HG02943 (cell line): Measurements from ENCODE around the gene SETD4.
"Not testable (repeated sequence)": the region's sequence is repeated elsewhere in the genome, so short reads cannot be mapped to it uniquely, and the experiment has no call there.

Source experiments
- ATAC-seq: cut with Tn5 transposase; IDR thresholded peaks from one replicate; pipeline ENCODE4 v1.9.1; 2021; ENCODE audit warnings: mild to moderate bottlenecking, low read depth, moderate library complexity; ENCODE audit not compliant: unreplicated experiment

Gene SETD4

DNA sequence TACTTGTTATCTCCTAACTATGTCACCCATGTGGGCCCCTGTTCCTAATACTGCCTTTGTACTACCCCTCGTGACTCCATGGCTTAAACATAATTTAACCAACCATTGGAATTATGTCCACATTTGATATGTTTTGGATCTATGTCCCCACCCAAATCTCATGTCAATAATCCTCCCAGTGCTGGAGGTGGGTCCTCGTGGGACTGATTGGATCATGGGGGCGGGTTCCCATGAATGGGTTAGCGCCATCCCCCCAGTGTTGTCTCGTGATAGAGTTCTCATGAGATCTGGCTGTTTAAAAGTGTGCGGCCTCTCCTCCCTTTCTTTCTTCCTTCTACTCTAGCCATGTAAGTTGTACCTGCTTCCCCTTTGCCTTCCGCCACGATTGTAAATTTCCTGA lies 19.3 kb upstream of the SETD4 start:
- no peak for ATAC-seq

DNA sequence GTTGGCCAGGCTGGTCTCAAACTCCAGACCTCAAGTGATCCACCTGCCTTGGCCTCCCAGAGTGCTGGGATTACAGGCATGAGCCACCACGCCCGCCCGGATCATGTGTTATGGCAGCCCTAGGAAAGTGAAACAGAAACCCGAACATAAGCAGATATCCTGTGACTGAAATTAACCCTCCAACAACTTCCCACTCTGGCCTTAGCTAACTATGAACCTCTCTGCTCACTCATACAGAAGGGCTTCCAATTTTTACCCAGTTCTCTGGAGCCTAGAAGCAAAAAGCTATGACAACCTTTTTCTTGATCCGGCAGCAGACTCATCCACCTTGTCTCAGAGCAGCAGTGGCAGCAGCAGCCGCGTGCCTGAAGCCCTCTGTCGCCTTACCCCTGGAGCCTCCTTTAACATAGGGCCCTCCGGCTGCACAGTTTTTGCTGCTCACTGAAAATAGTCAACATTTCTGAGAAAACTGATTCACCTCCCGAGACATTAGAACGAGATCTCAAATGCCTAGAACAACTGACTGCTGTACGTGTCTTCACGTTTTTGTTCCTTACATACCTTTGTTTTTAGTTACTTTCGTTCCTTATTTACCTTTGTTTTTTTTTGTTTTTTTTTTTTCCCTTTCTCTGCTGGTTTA lies 18.8 kb upstream of the SETD4 start:
- no peak for ATAC-seq

DNA sequence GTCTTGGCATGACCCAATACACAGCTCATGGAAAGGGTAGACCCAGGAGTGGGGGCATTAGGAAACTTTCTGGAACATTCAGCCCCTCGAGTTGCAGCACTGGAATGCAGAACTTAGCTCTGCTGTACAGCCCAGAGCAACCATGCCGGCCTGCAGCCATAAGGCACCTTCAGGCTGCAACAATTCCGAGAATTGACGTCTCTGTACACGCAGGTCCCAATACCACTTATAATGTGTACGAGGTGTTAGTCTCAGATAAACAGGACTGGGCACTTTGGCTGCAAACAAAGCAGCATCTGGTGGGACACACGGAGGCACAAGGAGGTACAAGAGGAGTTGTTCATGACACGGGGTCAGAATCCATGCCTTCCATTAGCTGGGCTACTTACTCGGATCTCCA lies 17.4 kb upstream of the SETD4 start:
- no peak for ATAC-seq

DNA sequence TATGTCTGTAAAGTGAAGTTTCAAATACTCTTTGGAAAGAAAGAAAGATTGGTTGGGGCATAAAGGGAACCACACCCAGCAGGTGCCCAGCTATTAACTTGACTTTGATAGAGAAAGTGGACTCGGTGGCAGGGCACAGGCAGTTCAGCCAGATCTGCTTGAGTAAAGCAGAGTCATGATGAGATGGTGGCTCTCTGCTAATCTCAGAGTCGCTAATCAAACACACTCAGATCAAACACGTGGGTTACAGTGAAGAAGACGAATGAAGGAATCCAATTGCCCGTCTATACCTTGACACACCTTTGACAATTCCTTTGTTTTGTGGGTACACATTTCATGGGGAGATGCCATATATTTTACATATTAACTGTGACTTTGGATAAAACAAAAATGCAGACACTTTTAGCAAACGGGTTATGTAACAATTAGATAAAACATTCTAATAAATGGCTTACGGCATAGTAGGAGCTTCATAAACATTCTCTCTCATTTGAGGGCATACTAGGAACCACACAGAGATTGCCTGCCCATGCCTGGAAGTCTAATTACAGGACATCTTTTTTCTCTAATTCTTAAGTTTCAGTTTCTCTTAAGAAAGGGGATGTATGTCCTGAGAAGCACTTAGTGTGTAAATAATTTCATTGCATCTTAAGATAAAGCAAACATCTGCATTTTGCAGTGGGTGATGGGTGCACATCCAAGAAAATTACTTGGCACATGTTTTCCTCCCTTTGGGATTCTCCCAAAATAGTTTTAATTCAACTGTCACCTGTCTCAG lies 16.7 kb upstream of the SETD4 start:
- ATAC-seq, result no peak

DNA sequence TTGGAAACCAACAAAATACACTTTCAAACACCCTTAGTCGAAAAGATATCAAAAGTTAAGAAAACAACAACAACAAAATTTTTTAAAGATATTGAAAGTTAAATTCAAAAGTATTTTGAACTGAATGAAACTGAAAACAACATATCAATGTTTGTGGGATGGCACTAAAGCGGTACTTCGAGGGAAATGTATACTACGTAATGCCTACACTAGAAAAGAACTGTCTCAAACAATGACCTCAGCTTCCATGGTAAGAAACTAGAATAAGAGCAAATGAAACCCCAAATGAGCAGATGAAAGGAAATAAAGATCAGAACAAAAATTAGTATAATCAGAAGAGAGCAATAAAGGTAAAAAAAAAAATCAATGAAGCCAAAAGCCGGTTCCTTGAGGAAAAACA lies 15.6 kb upstream of the SETD4 start:
- ATAC-seq, result no peak

DNA sequence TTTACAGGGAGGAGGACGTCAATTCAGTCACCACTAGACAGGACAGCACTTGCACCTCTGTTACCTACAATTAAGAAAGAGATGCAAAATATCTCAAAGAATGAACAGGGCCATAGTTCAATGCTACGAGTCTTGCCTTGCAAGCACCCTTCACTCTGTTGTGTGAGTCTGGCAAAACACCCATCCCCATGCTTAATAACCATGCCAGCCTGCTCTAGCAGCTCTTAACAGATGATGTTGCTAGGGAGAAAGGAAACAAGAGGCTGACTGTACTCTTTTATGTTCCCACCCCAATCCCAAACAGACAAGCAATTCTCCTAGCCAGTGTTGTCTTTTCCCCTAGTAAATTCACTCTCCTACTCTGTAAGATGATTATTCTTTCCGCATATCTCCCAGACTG lies 14.8 kb upstream of the SETD4 start:
- ATAC-seq, result no peak

DNA sequence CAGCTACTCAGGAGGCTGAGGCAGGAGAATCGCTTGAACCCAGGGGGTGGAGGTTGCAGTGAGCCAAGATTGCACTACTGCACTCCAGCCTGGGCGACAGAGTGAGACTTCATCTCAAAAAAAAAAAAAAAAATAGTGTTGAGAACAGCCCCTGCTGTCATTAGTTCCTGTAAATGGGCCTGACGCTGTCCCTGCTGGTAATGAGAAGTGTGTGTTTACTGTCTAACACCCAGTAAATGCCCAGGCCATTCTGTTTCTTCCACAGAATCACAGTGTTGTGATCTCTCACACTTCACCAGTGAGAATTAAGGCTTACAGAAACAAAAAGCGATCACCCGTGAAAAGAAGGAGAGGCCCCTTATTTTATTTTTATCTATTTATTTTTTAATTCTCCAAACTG lies 13.6 kb upstream of the SETD4 start:
- ATAC-seq, result not testable (repeated sequence)

DNA sequence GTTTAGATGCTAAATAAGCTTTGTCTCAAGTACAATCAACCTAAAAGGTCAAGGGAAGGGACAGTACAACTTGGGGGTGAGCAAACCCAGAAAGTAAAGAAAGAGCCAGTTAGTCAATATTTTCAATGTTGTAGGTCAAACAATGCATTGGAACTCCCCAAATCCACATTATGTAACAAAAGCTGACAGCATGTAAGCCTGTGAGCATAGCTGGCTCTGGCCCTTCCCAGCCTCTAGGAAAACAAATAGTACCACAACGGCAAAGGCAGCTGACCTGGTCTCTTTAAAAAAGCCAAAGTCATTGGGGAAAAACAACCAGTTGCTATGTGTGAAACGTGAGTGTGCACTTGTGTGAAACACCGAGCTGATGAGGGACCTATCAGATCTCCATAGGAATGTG lies 12.9 kb upstream of the SETD4 start:
- no peak for ATAC-seq

DNA sequence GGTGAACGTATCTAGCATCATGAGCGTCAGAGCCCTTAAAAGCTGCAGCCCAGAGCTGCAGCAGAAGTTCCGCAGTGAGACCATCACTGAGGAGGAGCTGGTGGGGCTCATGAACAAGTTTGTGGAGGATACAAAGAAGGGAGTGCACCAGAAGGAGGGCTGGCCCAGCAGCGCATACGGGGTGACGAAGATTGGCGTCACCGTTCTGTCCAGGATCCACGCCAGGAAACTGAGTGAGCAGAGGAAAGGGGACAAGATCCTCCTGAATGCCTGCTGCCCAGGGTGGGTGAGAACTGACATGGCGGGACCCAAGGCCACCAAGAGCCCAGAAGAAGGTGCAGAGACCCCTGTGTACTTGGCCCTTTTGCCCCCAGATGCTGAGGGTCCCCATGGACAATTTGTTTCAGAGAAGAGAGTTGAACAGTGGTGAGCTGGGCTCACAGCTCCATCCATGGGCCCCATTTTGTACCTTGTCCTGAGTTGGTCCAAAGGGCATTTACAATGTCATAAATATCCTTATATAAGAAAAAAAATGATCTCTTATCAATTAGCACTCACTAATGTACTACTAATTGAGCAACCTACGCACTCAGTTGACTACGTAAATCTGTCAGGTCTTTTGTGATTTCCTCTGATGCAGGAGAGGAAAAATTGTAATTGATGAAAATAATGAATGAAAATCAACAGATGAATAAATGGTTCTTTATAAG lies 12.3 kb upstream of the SETD4 start:
- ATAC-seq, result no peak

DNA sequence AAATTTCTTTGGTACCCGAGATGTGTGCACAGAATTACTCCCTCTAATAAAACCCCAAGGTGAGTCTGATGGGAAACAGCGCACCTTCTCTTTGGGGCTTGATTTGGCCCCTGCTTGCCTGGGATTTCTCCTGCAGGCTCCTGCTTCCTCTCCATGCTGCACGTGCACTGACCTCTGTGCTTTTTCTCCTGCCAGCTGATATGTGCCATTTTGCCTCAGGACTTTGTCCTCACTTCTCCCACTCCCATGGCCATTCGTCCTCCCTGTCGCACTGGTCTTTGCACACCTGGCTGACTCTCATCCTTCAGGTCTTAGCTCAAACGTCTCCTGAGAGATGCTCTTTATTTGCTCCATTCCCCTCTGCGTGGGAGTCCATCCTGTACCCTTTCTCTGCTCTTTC lies 10.7 kb upstream of the SETD4 start:
- ATAC-seq, result no peak

DNA sequence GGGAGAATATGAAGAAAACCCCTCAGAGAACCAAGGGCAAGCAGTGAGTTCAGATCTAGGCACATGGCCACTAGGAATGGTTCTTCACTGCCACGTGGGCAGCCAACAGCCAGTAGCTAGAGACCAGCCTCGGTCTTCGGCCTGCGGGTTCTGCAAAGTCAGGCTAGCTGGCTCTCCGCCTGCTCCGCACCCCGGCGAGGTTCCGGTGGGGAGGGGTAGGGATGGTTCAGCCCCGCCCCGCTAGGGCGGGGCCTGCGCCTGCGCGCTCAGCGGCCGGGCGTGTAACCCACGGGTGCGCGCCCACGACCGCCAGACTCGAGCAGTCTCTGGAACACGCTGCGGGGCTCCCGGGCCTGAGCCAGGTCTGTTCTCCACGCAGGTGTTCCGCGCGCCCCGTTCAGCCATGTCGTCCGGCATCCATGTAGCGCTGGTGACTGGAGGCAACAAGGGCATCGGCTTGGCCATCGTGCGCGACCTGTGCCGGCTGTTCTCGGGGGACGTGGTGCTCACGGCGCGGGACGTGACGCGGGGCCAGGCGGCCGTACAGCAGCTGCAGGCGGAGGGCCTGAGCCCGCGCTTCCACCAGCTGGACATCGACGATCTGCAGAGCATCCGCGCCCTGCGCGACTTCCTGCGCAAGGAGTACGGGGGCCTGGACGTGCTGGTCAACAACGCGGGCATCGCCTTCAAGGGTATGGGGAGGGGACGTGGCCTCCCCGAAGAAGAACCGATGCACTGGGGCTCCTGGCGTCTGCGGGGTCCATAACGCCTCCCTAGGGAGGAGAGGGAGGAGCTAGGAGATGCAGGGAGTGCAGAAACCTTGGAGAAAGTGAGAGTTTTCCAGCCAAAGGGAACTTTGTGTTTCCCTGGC lies 9.6 kb upstream of the SETD4 start, which contains the start of gene CBR1:
Gene CBR1 (plus strand): TSS at position 312 of the 871 bp plus-strand sequence. CDS start 92 bp downstream, at position 404.
- peak; percentile 96 for ATAC-seq

DNA sequence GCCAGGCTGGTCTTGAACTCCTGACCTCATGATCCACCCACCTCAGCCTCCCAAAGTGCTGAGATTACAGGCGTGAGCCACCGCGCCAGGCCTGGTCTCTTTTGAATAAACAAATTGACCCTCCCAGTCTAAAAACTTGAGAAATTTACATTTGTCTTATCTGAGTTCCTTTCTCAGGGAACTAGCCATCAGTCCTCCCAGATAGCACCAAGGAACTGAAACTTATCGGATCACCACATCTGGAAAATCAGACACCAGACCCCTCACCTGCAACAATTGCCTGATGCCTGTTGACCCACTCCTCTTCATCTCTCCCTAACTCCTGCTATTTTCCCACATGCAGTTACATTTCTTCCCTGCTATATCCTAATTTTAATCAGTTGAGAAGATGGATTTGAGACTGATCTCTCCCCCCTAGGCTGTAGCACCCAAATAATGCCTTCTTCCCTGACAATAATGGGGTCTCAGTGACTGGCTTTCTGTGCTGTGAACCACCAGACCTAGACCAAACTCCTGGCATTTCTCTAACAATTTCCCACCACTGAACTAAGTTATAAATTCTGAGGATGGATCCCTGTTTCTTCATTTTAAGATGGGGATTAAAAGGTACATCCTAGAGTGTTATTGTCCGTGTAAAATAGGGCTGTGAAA lies 8.5 kb upstream of the SETD4 start:
- ATAC-seq, result no peak

DNA sequence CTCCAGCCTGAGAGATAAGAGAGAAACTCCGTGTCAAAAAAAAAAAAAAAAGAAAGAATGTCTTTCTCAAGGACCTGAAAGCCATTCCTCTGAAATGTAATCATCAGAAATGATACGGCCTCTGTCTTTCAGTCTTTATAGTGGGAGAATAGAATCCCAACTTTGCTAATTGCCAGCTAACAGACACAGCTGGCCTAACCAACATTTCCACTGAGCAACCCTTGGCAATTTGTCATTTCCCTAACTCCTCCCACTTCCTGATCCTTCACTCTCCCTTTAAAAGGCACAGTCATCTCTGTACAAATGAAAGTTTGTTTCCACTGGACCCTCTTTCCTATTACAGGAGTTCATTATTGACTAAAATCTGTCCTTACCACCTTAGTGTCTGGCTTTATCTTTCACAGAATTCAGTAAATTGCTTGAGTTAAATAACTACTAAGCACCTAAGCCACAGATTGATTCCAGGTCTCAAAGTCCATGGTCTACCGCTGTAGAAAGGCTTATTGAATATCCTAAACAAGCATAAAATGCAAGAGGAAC lies 5.2 kb upstream of the SETD4 start:
- no peak for ATAC-seq

DNA sequence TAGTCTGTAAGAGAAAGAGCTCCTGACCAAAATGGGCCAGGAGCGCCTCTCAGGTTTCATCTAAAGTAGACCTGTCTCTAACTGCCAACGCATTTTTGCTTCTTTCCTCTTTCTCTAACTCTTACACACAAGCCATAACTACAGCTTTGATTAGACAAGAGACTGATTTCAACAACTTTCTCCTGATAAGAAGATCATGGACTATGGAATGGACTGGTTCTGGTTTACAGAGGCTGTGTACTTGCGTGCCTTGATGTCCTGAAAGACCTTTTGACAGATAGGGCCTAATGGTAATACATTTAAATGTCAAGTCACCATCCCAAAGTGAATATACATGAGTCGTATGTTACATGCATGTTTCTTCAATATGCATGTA lies 3.7 kb upstream of the SETD4 start:
- no peak for ATAC-seq

DNA sequence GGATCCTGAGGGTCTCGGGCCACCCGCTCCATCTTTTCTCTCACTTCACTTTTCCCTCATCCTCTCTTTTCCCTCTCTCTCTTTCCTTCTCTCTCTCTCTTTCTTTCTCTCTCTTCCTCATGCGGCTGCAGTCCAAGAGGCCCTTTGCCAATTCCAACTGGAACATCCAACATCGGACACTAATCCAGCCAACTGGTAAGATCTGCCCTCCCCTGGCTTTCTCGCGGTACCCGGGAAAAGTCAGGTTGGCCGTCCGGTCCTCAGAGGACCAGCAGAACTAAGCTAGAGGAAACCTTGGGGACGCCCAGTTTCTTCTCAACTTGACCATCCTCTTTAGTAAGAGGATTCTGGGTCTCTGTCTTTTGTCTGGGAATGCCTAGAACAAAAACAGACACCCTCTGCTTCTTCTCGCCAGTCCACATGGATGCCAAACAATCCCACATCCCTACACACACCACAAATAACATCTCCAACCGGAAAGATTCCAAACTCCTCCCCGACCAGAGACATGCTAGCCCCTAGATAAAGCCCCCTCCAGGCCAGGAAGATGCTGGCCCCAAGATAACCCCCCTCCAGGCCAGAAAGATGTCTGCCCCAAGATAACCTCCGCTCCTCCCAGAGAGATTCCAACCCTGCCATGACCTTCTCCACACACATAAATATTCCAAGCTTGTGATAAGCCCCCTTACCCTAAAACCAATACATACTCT lies 3.2 kb upstream of the SETD4 start:
- no peak for ATAC-seq

DNA sequence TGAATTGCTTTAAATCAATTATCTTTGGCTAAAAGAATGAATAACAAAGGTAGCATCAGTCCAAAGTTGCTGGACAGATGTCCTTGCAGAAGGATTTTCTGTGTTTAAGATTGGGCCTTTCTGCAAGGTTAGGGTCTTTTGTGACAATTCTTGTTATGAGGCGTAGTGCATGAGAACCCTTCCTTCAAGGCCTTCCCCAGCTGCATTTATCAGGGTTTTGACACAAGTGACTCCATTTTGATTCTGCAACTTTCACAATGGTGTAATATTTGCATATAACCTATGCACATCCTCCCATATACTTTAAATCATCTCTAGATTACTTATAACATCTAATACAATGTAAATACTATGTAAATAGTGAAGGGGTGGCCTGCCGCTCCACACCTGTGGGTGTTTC lies 1.1 kb upstream of the SETD4 start:
- no peak for ATAC-seq

DNA sequence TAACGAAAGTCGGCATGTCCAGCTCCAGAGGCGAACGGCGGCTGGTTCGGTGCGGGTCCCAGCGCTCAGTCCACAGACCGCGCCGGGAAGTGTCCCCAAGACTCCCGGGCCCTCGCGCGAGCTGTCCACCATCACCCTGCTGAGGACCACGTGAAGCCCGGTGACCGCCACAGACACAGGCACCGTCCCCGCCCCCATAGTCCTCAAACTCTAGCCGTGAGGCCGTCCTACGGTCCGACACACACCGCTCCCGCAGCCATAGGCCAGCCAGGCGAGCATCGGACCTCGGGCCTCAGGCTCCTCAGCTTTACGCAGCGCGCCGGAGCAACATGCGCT lies 535 bp downstream of the SETD4 start:
- peak; percentile 37 for ATAC-seq

DNA sequence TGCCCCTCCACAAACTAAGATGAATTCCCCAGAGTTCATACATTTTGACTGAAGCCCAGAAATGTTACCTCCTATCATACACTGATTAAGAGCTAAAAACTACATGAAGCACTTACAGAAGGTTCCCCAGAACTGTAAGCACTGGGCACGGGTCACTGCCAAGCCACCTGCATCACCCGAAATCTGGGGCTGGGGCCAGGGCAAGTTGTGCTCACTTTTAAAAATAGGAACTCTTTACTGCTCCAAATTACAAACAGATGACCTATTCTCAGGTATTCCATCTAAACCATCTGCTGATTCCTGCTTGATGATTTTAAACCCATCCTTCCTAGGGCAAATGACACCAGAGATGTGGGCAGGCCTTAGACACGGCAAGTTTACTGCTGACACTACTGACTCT lies 4.8 kb downstream of the SETD4 start:
- ATAC-seq, result no peak

DNA sequence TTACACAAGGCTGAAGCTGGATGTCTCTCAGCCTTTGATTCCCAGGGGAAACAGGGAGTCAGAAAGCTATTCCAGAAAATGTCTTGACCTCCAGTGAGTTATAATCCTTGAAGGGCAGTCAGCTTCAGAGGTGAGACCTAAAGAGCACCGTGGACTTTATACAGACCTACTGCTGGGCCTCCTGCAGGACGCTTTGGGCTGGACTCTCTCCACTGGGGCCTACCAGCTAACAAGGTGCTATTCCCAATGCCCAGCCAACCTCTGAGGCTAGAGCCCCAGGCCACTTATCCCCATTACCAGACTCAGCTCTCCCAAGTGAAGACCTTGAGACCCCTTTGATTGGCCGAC lies 6.6 kb downstream of the SETD4 start:
- no peak for ATAC-seq
